Measurements from ENCODE around the gene UGGT1.

UGGT1 gene

DNA sequence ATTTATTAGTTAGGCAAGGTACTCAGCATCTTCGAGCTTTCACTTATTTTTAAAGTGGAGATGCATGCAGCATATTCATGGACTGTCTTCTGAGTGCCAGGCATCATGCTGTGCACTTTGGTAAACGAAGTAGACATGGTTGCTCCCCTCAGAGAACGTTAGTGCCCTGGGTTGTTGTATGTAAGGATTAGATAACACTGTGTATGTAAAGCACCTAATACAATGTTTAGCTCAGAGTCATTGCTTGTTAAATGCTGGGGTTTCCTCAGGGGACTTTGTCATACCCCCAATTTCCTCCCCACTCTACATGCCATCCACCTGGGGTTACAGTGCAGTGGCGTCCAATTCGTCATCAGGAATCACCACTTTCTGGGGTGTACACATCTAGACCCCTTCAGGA is 2.8 kb downstream of the UGGT1 start:
- in situ Hi-C loops (cut with HindIII; ENCODE audit: low sequenced_read_pairs): no loop called here
- H3K4me3 ChIP-seq (ENCODE audit: low read depth, low read length): no peak overlapping the region
- DNase-seq (ENCODE audit: low read depth): no peak
- TF ChIP-seq, protein P1, sequence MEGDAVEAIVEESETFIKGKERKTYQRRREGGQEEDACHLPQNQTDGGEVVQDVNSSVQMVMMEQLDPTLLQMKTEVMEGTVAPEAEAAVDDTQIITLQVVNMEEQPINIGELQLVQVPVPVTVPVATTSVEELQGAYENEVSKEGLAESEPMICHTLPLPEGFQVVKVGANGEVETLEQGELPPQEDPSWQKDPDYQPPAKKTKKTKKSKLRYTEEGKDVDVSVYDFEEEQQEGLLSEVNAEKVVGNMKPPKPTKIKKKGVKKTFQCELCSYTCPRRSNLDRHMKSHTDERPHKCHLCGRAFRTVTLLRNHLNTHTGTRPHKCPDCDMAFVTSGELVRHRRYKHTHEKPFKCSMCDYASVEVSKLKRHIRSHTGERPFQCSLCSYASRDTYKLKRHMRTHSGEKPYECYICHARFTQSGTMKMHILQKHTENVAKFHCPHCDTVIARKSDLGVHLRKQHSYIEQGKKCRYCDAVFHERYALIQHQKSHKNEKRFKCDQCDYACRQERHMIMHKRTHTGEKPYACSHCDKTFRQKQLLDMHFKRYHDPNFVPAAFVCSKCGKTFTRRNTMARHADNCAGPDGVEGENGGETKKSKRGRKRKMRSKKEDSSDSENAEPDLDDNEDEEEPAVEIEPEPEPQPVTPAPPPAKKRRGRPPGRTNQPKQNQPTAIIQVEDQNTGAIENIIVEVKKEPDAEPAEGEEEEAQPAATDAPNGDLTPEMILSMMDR (IDR thresholded peaks at IDR 0.05; ENCODE audit: low read depth, low read length, missing control alignments): no peak

DNA sequence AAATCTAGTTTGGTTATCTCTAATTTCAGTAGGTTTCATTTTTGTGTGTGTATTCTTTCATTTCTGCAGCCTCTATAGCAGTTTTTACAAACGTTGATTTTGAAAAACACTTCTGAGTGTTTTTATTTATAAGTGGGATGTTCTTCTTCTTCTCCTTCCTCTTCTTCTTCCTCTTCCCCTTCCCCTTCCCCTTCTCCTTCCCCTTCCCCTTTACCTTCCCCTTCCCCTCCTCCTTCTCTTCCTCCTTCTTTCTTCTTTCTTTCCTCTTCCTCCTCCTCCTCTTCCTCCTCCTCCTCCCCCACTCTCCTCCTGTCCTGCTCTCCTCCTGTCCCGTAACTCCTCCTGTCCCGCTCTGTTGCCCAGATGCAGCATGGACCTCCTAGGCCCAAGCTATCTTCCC is 4.2 kb downstream of the UGGT1 start:
- TF ChIP-seq, protein P1 (IDR thresholded peaks at IDR 0.05; ENCODE audit: low read depth, low read length, missing control alignments): no peak

DNA sequence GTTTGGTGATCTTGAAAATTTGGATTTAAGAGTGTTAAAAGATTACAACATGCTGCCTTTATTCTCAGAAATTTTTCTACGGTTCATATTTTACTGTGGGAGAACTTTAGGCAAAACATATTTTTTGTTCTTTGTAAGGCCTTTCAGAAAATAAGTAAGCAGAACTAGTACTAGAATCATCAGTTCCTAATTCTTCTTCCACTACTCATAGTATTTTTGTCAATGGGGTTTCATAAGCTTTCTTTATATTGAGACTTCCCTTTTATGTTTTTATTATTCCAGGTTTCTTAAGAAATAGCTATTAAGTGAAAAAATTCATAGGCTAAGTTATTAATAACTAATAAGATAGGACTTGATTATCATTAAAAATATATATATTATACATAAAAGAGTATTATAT is 12.4 kb downstream of the UGGT1 start:
- no peak for DNase-seq (ENCODE audit: low read depth)
- in situ Hi-C loops (cut with HindIII; ENCODE audit: low sequenced_read_pairs): no loop called here
- H3K4me3 ChIP-seq (ENCODE audit: low read depth, low read length): no peak overlapping the region
- TF ChIP-seq, protein P1 (IDR thresholded peaks at IDR 0.05; ENCODE audit: low read depth, low read length, missing control alignments): no peak

More for the DNA sequence above, 4.2 kb downstream of the UGGT1 start:
- in situ Hi-C loops (cut with HindIII; ENCODE audit: low sequenced_read_pairs): no loop called here
- no peak overlapping the region for H3K4me3 ChIP-seq (ENCODE audit: low read depth, low read length)
- DNase-seq (ENCODE audit: low read depth): no peak

DNA sequence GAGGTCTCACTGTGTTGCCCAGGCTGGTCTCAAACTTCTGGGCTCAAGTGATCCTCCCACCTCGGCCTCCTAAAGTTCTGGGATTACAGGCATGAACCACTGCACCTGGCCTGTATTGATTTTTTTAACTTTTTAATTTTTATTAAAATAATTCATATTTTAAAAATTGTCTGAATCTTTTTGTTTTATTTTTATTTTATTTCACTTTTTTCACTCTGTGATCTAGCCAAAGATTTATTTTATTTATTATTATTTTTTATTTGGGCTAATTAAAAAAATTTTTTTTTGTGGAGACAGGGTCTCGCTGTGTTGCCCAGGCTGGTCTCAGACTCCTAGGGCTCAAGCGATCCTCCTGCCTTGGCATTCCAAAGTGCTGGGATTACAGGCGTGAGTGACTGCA is 14.1 kb downstream of the UGGT1 start:
- in situ Hi-C loops (cut with HindIII; ENCODE audit: low sequenced_read_pairs): no loop called here
- H3K4me3 ChIP-seq (ENCODE audit: low read depth, low read length): no peak overlapping the region
- TF ChIP-seq, protein P1 (IDR thresholded peaks at IDR 0.05; ENCODE audit: low read depth, low read length, missing control alignments): no peak
- no peak for DNase-seq (ENCODE audit: low read depth)

DNA sequence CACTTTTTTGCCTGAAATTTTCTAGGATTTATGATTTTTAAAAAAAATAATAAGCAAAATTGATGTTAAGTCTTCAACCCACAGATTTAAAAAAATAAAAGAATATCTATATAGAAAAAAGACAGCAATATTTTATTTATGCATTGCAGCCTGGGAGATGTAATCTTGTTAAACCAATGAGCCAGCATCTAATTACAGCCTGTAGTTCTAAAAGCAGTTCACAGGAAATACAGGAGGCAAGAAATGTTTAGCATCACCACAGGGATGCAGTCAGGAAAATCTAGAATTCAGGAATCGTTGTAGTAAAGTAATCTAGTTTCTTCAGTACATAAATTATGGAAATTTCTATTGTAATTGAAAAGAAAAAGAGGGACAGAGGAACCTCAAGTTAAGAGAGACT is 17.2 kb downstream of the UGGT1 start:
- TF ChIP-seq, protein P1 (IDR thresholded peaks at IDR 0.05; ENCODE audit: low read depth, low read length, missing control alignments): no peak
- no peak overlapping the region for H3K4me3 ChIP-seq (ENCODE audit: low read depth, low read length)
- DNase-seq (ENCODE audit: low read depth): no peak
- in situ Hi-C loops (cut with HindIII; ENCODE audit: low sequenced_read_pairs): no loop called here

DNA sequence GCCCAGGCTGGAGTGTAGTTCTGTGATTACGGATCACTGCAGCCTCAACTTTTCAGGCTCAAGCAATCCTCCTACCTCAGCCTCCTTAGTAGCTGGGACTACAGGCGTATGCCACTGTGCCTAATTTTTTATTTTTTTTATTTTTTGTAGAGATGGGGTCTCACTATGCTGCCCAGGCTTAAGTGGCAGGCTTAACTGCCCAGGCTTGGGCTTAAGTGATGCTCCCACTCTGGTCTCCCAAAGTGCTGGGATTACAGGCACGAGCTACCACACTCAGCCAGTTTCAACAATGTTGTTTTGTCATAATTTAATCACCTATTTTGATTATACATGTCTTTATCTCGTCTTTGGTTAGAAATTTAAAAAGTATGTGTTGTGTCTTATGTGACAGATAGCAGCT is 18.2 kb downstream of the UGGT1 start:
- in situ Hi-C loops (cut with HindIII; ENCODE audit: low sequenced_read_pairs): no loop called here
- TF ChIP-seq, protein P1 (IDR thresholded peaks at IDR 0.05; ENCODE audit: low read depth, low read length, missing control alignments): no peak
- no peak overlapping the region for H3K4me3 ChIP-seq (ENCODE audit: low read depth, low read length)
- DNase-seq (ENCODE audit: low read depth): no peak

Measured in astrocyte of the cerebellum (primary cell).